NCI-H446 treated with DMSO at 0.1 percent for 48 hours (cell line): Measurements from ENCODE around the gene HARS1.
"Not testable (repeated sequence)": the region's sequence is repeated elsewhere in the genome, so short reads cannot be mapped to it uniquely, and the experiment has no call there.

Source experiments
- DNase-seq: peaks from one replicate; lab custom pipeline; 2025; lab: John Stamatoyannopoulos, UW

Gene HARS1

GRCh38 chr5:140633021-140633471 lies 58.1 kb downstream of the HARS1 start, which contains the start of gene CD14:
TSS of gene CD14 (minus strand) at chr5:140633175. CDS start at chr5:140633071, 104 bp downstream.
- DNase-seq, result no peak

DNA sequence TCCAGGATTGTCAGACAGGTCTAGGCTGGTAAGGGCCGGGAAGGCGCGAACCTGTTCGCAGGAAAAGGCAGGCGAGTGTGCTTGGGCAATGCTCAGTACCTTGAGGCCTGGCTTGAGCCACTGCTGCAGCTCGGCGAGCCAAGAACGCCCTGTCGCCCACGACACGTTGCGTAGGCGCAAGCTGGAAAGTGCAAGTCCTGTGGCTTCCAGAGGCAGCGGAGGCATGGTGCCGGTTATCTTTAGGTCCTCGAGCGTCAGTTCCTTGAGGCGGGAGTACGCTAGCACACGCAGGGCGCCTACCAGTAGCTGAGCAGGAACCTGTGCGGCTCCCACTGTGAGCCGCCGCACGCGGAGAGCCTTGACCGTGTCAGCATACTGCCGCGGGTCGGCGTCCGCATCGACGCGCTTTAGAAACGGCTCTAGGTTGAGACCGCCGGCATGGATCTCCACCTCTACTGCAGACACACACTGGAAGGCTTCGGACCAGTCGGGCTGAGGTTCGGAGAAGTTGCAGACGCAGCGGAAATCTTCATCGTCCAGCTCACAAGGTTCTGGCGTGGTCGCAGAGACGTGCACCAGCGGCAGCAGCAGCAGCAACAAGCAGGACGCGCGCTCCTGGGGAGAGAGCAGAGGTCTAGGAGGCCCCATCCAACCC lies 58.7 kb downstream of the HARS1 start:
- no peak for DNase-seq

GRCh38 chr5:140631831-140632365 lies 59.3 kb downstream of the HARS1 start:
- no peak for DNase-seq

- no peak for DNase-seq
Measured at GRCh38 chr5:140631036-140631417, 60.1 kb downstream of the HARS1 start.

- DNase-seq, result no peak
Measured at GRCh38 chr5:140630292-140631035, 60.7 kb downstream of the HARS1 start.

- no peak for DNase-seq
Measured at GRCh38 chr5:140628711-140629110, 62.5 kb downstream of the HARS1 start.

GRCh38 chr5:140627972-140628371 lies 63.2 kb downstream of the HARS1 start:
- no peak for DNase-seq

- DNase-seq, result not testable (repeated sequence)
Measured at GRCh38 chr5:140624886-140625285, 66.3 kb downstream of the HARS1 start.
